ENCODE data around the gene C1orf159.

Gene C1orf159

DNA sequence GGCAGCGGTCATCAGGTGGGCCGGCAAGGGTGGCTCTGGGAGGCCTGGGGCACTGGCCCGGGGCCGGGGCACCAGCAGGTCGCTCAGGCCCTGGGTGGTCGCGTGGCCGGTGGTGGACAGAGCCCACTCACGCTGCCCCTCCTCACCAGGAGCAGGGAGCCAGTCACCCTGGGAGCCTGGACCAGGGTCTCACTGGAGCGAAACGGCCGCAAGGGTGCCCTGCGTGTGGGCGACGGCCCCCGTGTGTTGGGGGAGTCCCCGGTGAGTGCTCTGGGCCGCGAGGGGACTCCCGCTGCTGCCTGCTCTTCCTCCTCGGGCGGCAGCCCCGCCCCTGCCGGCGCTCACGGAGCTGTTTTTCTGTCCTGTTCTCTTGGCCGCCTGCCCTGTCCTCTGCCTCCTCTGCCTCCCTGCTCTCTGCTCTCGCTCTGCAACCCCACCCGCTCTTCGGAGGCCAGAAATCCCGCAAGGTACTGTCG is 65.3 kb downstream of the C1orf159 start:
- no peak overlapping the region for H3K4me3 ChIP-seq (replicated peaks; ENCODE audit: low read depth, low read length)
- peak; percentile 72 for DNase-seq (ENCODE audit: extremely low read depth, insufficient read length)
- TF ChIP-seq CTCF (IDR thresholded peaks at IDR 0.05; ENCODE audit: insufficient read depth, low read length, poor library complexity, severe bottlenecking), result no peak
- H3K27me3 ChIP-seq (replicated peaks; ENCODE audit: control insufficient read depth, insufficient read depth, low read length), result no peaks in the 10 kb centered on the region
- peaks cover 3% of the 10 kb centered on the region for H3K36me3 ChIP-seq (ENCODE audit: control insufficient read depth, insufficient read depth, low read length)

DNA sequence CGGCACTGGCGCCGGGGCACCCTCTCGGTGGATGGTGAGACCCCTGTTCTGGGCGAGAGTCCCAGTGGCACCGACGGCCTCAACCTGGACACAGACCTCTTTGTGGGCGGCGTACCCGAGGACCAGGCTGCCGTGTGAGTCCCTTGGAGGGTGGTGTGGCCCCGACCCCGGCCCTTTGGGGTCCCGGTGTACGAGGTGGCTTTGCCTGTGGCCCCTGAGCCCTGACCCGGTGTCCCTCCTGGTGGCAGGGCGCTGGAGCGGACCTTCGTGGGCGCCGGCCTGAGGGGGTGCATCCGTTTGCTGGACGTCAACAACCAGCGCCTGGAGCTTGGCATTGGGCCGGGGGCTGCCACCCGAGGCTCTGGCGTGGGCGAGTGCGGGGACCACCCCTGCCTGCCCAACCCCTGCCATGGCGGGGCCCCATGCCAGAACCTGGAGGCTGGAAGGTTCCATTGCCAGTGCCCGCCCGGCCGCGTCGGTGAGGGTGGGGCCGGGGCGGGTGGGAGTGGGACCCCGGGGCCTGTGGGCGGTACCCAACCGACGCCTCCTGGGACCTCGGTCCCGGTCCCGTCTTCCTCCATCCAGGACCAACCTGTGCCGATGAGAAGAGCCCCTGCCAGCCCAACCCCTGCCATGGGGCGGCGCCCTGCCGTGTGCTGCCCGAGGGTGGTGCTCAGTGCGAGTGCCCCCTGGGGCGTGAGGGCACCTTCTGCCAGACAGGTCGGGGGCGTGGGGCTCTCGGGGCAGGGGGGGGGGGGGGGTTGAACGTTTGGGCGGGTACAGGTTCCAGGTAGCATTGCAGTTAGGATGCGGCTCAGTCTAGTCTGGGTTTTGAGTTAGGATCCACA is 66.3 kb downstream of the C1orf159 start:
- H3K4me3 ChIP-seq (replicated peaks; ENCODE audit: low read depth, low read length), result no peak overlapping the region
- no peak for DNase-seq (ENCODE audit: extremely low read depth, insufficient read length)
- peak; percentile 25 for TF ChIP-seq CTCF (IDR thresholded peaks at IDR 0.05; ENCODE audit: insufficient read depth, low read length, poor library complexity, severe bottlenecking)
- peaks cover 4% of the 10 kb centered on the region for H3K36me3 ChIP-seq (ENCODE audit: control insufficient read depth, insufficient read depth, low read length)
- no peaks in the 10 kb centered on the region for H3K27me3 ChIP-seq (replicated peaks; ENCODE audit: control insufficient read depth, insufficient read depth, low read length)

- no peak for DNase-seq (ENCODE audit: extremely low read depth, insufficient read length)
- no peaks in the 10 kb centered on the region for H3K27me3 ChIP-seq (replicated peaks; ENCODE audit: control insufficient read depth, insufficient read depth, low read length)
- H3K36me3 ChIP-seq (ENCODE audit: control insufficient read depth, insufficient read depth, low read length), result peaks cover 2% of the 10 kb centered on the region
- TF ChIP-seq CTCF (IDR thresholded peaks at IDR 0.05; ENCODE audit: insufficient read depth, low read length, poor library complexity, severe bottlenecking), result no peak
- no peak overlapping the region for H3K4me3 ChIP-seq (replicated peaks; ENCODE audit: low read depth, low read length)
Measured at GRCh38 chr1:1048765-1049164, 67.1 kb downstream of the C1orf159 start.

- no peak for DNase-seq (ENCODE audit: extremely low read depth, insufficient read length)
- no peak overlapping the region for H3K4me3 ChIP-seq (replicated peaks; ENCODE audit: low read depth, low read length)
- TF ChIP-seq CTCF (IDR thresholded peaks at IDR 0.05; ENCODE audit: insufficient read depth, low read length, poor library complexity, severe bottlenecking), result no peak
- H3K36me3 ChIP-seq (ENCODE audit: control insufficient read depth, insufficient read depth, low read length), result peaks cover 1% of the 10 kb centered on the region
- H3K27me3 ChIP-seq (replicated peaks; ENCODE audit: control insufficient read depth, insufficient read depth, low read length), result no peaks in the 10 kb centered on the region
Measured at GRCh38 chr1:1047963-1048362, 67.9 kb downstream of the C1orf159 start.

GRCh38 chr1:1047407-1047806 is 68.5 kb downstream of the C1orf159 start:
- Histone ChIP-seq H3K4me3 (replicated peaks; ENCODE audit: low read depth, low read length) (no peak overlapping the region), H3K36me3 (ENCODE audit: control insufficient read depth, insufficient read depth, low read length) (peaks cover 1% of the 10 kb centered on the region), H3K27me3 (replicated peaks; ENCODE audit: control insufficient read depth, insufficient read depth, low read length) (no peaks in the 10 kb centered on the region)
- no peak for DNase-seq (ENCODE audit: extremely low read depth, insufficient read length)
- TF ChIP-seq CTCF (IDR thresholded peaks at IDR 0.05; ENCODE audit: insufficient read depth, low read length, poor library complexity, severe bottlenecking), result no peak
